GM12878 (cell line): ENCODE results near the gene KANTR. TPM values are rescaled to one million over a fixed set of nuclear protein-coding genes. Genes with fewer than 3 reads are reported as not detected.

Source experiments
- ATF7 ChIP-seq: fragments of 450-650 bp; IDR thresholded peaks from 2 replicates; pipeline ENCODE4 v1.6.1; 2016; ENCODE audit warnings: low read depth, mild to moderate bottlenecking
- BACH1 ChIP-seq: fragments of 450-650 bp; IDR thresholded peaks from 2 replicates; pipeline ENCODE4 v1.6.1; 2017; ENCODE audit warnings: mild to moderate bottlenecking, borderline replicate concordance
- BHLHE40 ChIP-seq, 2 experiments: fragments of 450-650 bp in 1 of 2; IDR thresholded peaks; 2 replicates each; pipeline ENCODE4 v1.6.1; 2011 to 2017; ENCODE audit warnings: low read depth in 2 of 2, borderline replicate concordance in 1 of 2, improper control_type of control experiment in 1 of 2, low read length in 1 of 2, mild to moderate bottlenecking in 1 of 2
- CEBPB ChIP-seq, 2 experiments: fragments of 150-350 bp in 1 of 2; IDR thresholded peaks; 2 replicates each; pipeline ENCODE4 v1.6.1; 2012 to 2014; ENCODE audit warnings: low read depth in 2 of 2, low read length in 2 of 2, borderline replicate concordance in 1 of 2, inconsistent platforms in 1 of 2
- CHD1 ChIP-seq: IDR thresholded peaks from 2 replicates; pipeline ENCODE4 v1.6.1; 2012; ENCODE audit warnings: low read depth, low read length, improper control_type of control experiment
- CHD2 ChIP-seq: IDR thresholded peaks from 2 replicates; pipeline ENCODE4 v1.6.1; 2011; ENCODE audit warnings: low read depth, low read length, improper control_type of control experiment, borderline replicate concordance
- CREB1 ChIP-seq: IDR thresholded peaks from 2 replicates; pipeline ENCODE4 v1.6.1; 2012; ENCODE audit warnings: low read depth, mild to moderate bottlenecking, inconsistent platforms
- EED ChIP-seq: sonication (generic); IDR thresholded peaks from 2 replicates; pipeline ENCODE4 v1.6.1; 2016; ENCODE audit warnings: antibody characterized with exemption, low read depth
- EGR1 ChIP-seq, 2 experiments: IDR thresholded peaks; 1 replicate in 1 of 2; 2 replicates in 1 of 2; pipeline ENCODE4 v1.6.1; 2011 to 2012; ENCODE audit warnings: low read depth in 2 of 2, low read length in 2 of 2, borderline replicate concordance in 1 of 2, mild to moderate bottlenecking in 1 of 2, moderate library complexity in 1 of 2
- EP300 ChIP-seq, 2 experiments: fragments of 150-350 bp in 1 of 2; IDR thresholded peaks; 2 replicates each; pipeline ENCODE4 v1.6.1; 2011 to 2012; ENCODE audit warnings: low read depth in 2 of 2, low read length in 2 of 2, borderline replicate concordance in 1 of 2, improper control_type of control experiment in 1 of 2, inconsistent platforms in 1 of 2; ENCODE audit not compliant: control insufficient read depth in 1 of 2
- IKZF1 ChIP-seq: fragments of 450-650 bp; conservative IDR thresholded peaks from 2 replicates; pipeline ENCODE4 v1.6.1; 2017; ENCODE audit warnings: antibody characterized with exemption, mild to moderate bottlenecking
- MTA2 ChIP-seq: fragments of 450-650 bp; IDR thresholded peaks from 2 replicates; pipeline ENCODE4 v1.6.1; 2016; ENCODE audit warnings: low read depth, mild to moderate bottlenecking, moderate library complexity
- MXI1 ChIP-seq: fragments of 150-350 bp; IDR thresholded peaks from 2 replicates; pipeline ENCODE4 v1.6.1; 2011; ENCODE audit warnings: low read depth, mild to moderate bottlenecking, inconsistent platforms, low read length, improper control_type of control experiment
- PBX3 ChIP-seq: IDR thresholded peaks from 2 replicates; pipeline ENCODE4 v1.6.1; 2011; ENCODE audit warnings: mild to moderate bottlenecking, low read depth, low read length, moderate library complexity; ENCODE audit not compliant: insufficient replicate concordance
- PML ChIP-seq: IDR thresholded peaks from 2 replicates; pipeline ENCODE4 v1.6.1; 2012; ENCODE audit warnings: low read length, inconsistent platforms
- POLR2AphosphoS5 ChIP-seq: IDR thresholded peaks from 2 replicates; pipeline ENCODE4 v1.6.1; 2011; ENCODE audit warnings: mild to moderate bottlenecking, low read length, inconsistent platforms
- POU2F2 ChIP-seq: IDR thresholded peaks from 3 replicates; pipeline ENCODE4 v1.6.1; 2011; ENCODE audit warnings: low read depth, mild to moderate bottlenecking, low read length, borderline replicate concordance
- PRDM15 ChIP-seq: fragments of 450-650 bp; formaldehyde crosslinking; IDR thresholded peaks from 2 replicates; pipeline ENCODE4 v1.4.0; 2020; ENCODE audit warnings: mild to moderate bottlenecking, moderate library complexity
- SMAD5 ChIP-seq: IDR thresholded peaks from 2 replicates; pipeline ENCODE4 v1.6.1; 2016; ENCODE audit warnings: antibody characterized with exemption, low read depth
- SMARCA5 ChIP-seq: fragments of 450-650 bp; IDR thresholded peaks from 2 replicates; pipeline ENCODE4 v1.6.1; 2017; ENCODE audit warnings: mild to moderate bottlenecking
- SP1 ChIP-seq: IDR thresholded peaks from one replicate; pipeline ENCODE4 v1.6.1; 2011; ENCODE audit warnings: low read depth, low read length
- TAF1 ChIP-seq: IDR thresholded peaks from 2 replicates; pipeline ENCODE4 v1.6.1; 2011; ENCODE audit warnings: mild to moderate bottlenecking, low read depth, low read length, borderline replicate concordance
- TCF12 ChIP-seq: IDR thresholded peaks from 2 replicates; pipeline ENCODE4 v1.6.1; 2011; ENCODE audit warnings: low read depth, mild to moderate bottlenecking, low read length
- ZNF622 ChIP-seq: fragments of 450-650 bp; IDR thresholded peaks from 2 replicates; pipeline ENCODE4 v1.6.1; 2017; ENCODE audit warnings: mild to moderate bottlenecking, inconsistent platforms
- polyA plus RNA-seq, 11 experiments: library from polyadenylated mRNA; depleted of rRNA in 4 of 11; unstranded in 6 of 11; stranded (reverse) in 5 of 11; fragments of >200 nt; fragmentation: Nextera tagmentation in 4 of 11; fragmentation: Illumina TruSeq in 1 of 11; extraction: Ambion mirVana in 4 of 11; extraction: Trizol in 1 of 11; gene quantifications; 1 replicate in 1 of 11; 2 replicates in 10 of 11; pipeline versions ENCODE4 v1.2.1 to v1.2.3, GENCODE V29; 2011 to 2016; ENCODE audit warnings: inconsistent platforms in 2 of 11, missing spikeins in 2 of 11, low read depth in 1 of 11
- total RNA-seq, 4 experiments: library from RNA; depleted of rRNA in 3 of 4; stranded (reverse); fragments of >200 nt in 3 of 4; fragmentation: Illumina TruSeq in 1 of 4; extraction: Trizol in 1 of 4; gene quantifications; 2 replicates each; pipeline versions ENCODE4 v1.2.1 to v1.2.3, GENCODE V29; 2013 to 2021
- TF ChIP-seq, protein P1 (sequence below): fragments of 450-650 bp; IDR thresholded peaks from 2 replicates; pipeline ENCODE4 v1.6.1; 2016; ENCODE audit warnings: mild to moderate bottlenecking

Gene KANTR
- total and polyA plus RNA-seq, 10 of the 15 experiments (the other 5 are each of a cell fraction or from before 2014, with no cell fraction given): 1.00 to 14.8 (median 5.5) TPM

- TF ChIP-seq POU2F2 (peak; percentile 85; the same call in 1 of the 3 replicates), MTA2 (no peak), CHD2 (peak; percentile 62), CREB1 (peak; percentile 92), IKZF1 (peak; percentile 35), EGR1 (IDR thresholded peaks at IDR 0.05; ENCODE audit: borderline replicate concordance in 1 of 2, low read depth in 2 of 2, low read length in 2 of 2) (0 out of 3 replicates have a peak, but pooled peaks of 1 of the 2 experiments have one; percentile 14), PML (peak; percentile 83), PBX3 (peak; percentile 85), EED (no peak), PRDM15 (CRISPR knock-in tag) (no peak), CHD1 (0 out of 2 replicates have a peak, but pooled peaks have one; percentile 28), MXI1 (no peak; the same call in 1 of the 2 replicates), SMAD5 (peak; percentile 89), BHLHE40 (IDR thresholded peaks at IDR 0.05; ENCODE audit: borderline replicate concordance in 1 of 2, low read depth in 2 of 2, low read length in 1 of 2) (peak in 1 of 2 experiments; percentile 46; a peak in 1 of 4 replicates), SP1 (peak; percentile 59), EP300 (IDR thresholded peaks at IDR 0.05; ENCODE audit: borderline replicate concordance in 1 of 2, control insufficient read depth in 1 of 2, low read depth in 2 of 2, low read length in 2 of 2) (no peak), CEBPB (IDR thresholded peaks at IDR 0.05; ENCODE audit: borderline replicate concordance in 1 of 2, low read depth in 2 of 2, low read length in 2 of 2) (peak in 1 of 2 experiments; percentile 62; a peak in 1 of 4 replicates), BACH1 (peak; percentile 75), TCF12 (peak; percentile 66; the same call in 1 of the 2 replicates), ZNF622 (no peak), ATF7 (no peak), POLR2AphosphoS5 (peak; percentile 99), SMARCA5 (no peak), TAF1 (peak; percentile 82)
- TF ChIP-seq, protein P1, sequence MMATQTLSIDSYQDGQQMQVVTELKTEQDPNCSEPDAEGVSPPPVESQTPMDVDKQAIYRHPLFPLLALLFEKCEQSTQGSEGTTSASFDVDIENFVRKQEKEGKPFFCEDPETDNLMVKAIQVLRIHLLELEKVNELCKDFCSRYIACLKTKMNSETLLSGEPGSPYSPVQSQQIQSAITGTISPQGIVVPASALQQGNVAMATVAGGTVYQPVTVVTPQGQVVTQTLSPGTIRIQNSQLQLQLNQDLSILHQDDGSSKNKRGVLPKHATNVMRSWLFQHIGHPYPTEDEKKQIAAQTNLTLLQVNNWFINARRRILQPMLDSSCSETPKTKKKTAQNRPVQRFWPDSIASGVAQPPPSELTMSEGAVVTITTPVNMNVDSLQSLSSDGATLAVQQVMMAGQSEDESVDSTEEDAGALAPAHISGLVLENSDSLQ: peak; percentile 96
Observed at GRCh38 chrX:53081925-53082772, 11.8 kb upstream of the KANTR start, which contains the start of gene TSPYL2 (continued).
